Epithelial cell of prostate (primary cell): Measurements from ENCODE around the gene NKAIN2.

Experiments used
- DNase-seq: peaks from one replicate; pipeline ENCODE4 v3.0.0-alpha.2; 2011; ENCODE audit warnings: low read depth, low spot score
- H3K27ac ChIP-seq: fragments of 450-650 bp; 2 replicates; pipeline ENCODE4 v1.5.1; 2017; ENCODE audit warnings: mild to moderate bottlenecking

Gene NKAIN2

DNA sequence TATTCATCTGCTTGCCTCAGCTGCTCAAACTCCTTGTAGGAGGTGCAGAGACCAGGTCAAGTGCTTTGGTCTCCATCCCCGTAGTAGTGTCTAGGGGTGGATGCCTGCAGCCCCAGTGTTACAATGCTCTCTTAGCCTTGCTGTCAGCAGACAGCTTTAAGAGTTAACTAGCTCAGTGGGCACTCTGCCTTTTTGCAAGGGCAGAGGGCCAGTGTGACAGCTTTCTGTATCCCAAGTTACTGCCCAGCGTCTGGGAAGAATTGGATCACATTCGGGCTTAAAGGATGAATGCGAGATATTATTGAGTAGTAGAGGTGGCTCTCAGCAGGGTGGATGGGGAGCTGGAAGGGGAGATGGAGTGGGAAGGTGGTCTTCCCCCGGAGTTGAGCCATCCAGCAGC lies 818.7 kb downstream of the NKAIN2 start:
- DNase-seq: no peak
- H3K27ac ChIP-seq: no peak overlapping the region

DNA sequence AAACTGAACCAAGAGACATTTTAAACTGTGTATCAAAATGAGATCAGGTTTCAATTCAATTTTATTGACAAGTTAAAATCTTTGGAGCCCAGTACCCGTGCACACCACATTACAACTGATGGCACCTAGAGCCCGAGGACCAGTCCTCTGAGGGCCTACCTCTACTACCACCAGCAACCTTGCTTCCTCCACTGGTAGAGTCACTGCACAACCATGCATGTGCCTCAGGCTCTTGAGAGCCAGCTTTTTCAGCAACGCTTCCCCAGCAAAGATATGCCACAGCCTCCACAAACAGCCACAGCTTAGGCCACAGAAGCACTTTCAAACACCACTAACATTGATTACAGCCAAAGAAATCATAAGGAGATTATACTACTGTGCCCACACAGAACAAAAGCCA lies 830.0 kb downstream of the NKAIN2 start:
- DNase-seq: no peak

GRCh38 chr6:124640432-124640831 lies 836.8 kb downstream of the NKAIN2 start:
- no peak for DNase-seq
- no peak overlapping the region for H3K27ac ChIP-seq

More for the DNA sequence above, 830.0 kb downstream of the NKAIN2 start:
- H3K27ac ChIP-seq: no peak overlapping the region

DNA sequence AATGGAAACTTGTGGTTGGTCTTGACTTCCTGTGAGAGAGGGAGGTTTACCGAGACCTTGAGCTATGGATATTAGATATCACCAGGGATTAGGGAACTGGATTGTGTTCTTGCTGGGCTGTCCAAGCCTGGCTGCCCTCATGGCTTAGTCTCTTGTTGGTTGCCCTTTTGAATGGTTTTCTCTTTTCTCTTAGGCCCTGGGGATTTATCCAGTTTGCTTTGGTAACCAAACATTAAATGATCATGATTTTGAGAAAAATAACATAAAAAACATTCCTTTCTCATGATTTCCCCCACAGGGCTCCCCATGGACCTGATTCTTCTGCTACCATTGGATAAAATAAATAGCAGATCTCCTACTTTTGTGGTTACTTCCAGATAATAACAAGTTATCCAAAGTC lies 852.2 kb downstream of the NKAIN2 start:
- DNase-seq: no peak
- no peak overlapping the region for H3K27ac ChIP-seq

GRCh38 chr6:124658053-124658452 lies 854.4 kb downstream of the NKAIN2 start:
- H3K27ac ChIP-seq: no peak overlapping the region
- no peak for DNase-seq

DNA sequence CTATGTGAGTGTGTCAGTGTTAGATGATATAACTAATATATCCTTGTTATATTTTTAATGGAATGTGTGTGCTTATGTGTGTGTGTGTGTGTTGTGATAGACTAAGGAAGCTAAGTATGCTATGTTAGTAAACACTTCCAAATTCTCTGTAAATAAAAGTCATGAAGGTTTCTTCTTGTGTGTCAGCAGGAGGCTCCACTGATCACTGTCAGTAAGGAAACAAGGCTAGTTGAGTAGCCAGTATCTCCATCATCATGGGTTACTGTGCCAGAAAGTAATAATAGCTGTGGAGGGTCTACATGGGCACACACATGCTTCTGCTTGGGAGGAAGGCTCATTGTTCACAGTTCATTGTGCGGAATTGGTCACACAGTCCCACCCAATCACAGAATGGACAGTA lies 855.8 kb downstream of the NKAIN2 start:
- H3K27ac ChIP-seq: no peak overlapping the region
- DNase-seq: no peak

- DNase-seq: no peak
- no peak overlapping the region for H3K27ac ChIP-seq
These were observed 856.5 kb downstream of the NKAIN2 start for GRCh38 chr6:124660185-124660584.

DNA sequence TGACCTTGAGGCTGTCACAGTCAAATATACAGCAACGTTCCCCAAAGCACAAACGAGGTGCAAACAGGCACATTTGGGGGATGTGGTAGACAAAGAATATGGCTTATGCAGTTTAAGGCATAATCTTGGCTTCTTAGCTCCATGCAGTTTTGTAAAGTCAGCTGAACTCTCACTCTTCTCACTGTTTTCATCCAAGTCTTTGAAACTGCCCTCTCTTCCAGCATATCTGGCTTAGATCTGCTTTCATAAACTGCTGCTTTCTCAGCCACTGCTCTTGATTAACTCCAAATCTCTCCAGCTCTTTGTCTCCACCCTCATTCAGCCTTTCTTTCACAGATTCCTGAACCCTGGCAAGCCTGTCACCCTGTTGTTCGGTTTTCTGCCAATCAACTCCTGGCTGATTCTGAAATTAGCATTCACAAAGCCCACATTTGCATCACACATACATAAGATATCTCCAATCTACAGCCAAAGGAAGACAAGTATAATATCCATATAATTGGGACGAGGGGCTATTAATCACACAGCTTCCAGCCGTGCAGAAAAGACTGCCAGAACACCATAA lies 857.5 kb downstream of the NKAIN2 start:
- no peak for DNase-seq
- no peak overlapping the region for H3K27ac ChIP-seq

- DNase-seq: no peak
- no peak overlapping the region for H3K27ac ChIP-seq
These were observed 864.4 kb downstream of the NKAIN2 start for GRCh38 chr6:124668028-124668427.

- no peak for DNase-seq
- H3K27ac ChIP-seq: no peak overlapping the region
These were observed 866.2 kb downstream of the NKAIN2 start for GRCh38 chr6:124669713-124670480.

- no peak overlapping the region for H3K27ac ChIP-seq
- DNase-seq: no peak
These were observed 867.1 kb downstream of the NKAIN2 start for GRCh38 chr6:124670801-124671200.

GRCh38 chr6:124671324-124671723 lies 867.7 kb downstream of the NKAIN2 start:
- no peak for DNase-seq
- no peak overlapping the region for H3K27ac ChIP-seq

- no peak for DNase-seq
- H3K27ac ChIP-seq: no peak overlapping the region
These were observed 870.4 kb downstream of the NKAIN2 start for GRCh38 chr6:124674042-124674441.

DNA sequence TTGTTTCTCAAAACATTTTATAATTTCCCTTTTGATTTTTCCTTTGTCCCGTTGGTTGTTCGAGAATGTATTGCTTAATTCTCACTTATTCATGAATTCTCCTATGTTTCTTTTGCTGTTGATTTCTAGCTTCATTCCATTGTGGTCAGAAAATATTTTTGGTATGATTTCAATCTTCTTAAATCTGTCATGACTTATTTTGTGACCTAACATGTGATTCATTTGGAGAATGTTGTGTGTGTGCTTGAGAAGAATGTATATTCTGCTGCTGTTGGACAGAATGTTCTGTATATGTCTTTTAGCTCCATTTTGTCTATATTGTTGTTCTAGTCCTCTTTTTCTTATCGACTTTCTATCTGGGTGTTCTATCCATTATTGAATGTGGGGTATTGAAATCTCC lies 872.4 kb downstream of the NKAIN2 start:
- peak; percentile 12 for DNase-seq

GRCh38 chr6:124677874-124678273 lies 874.2 kb downstream of the NKAIN2 start:
- no peak for DNase-seq
- no peak overlapping the region for H3K27ac ChIP-seq

More for the DNA sequence above, 872.4 kb downstream of the NKAIN2 start:
- H3K27ac ChIP-seq: no peak overlapping the region

- no peak overlapping the region for H3K27ac ChIP-seq
- DNase-seq: peak; percentile 14
These were observed 875.7 kb downstream of the NKAIN2 start for GRCh38 chr6:124679387-124679786.

DNA sequence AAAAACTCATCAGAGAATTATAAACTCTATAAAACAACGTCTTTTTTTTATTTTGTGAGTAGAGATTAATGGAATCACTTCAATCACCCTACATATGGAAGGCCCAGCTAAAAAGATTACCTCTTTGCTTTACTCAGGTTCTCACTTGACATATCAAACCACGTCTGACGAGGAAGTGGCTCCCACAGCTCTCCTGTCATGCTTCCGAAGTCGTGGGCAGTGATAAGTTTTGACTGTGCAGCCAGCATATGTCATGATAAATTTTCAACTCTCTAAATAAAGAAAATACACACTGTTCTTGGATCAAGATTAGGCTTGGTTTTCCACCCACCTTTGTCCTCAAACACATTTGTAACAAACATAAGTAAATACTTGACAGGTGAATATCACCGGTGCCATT lies 879.1 kb downstream of the NKAIN2 start:
- DNase-seq: no peak
- H3K27ac ChIP-seq: no peak overlapping the region

DNA sequence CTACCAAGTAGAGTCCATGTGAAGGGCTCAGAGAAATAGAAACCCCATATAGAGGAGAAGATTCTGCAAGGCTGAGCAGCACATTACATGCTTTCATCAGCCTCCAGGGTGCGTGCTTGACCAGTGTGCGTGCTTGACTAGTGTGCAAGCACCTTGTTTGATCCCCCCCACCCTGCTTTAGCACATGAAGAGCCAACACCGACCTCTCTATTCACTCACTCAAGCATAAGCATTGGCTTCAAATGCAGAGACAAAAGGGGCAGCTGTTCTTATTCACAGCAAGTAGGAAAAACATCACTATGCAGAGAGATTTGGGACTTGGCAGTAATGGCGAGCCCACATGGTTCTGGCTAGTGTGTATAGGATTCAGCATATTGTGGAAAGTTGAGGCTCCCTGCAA lies 879.8 kb downstream of the NKAIN2 start:
- no peak for DNase-seq
- H3K27ac ChIP-seq: no peak overlapping the region

GRCh38 chr6:124684621-124685020 lies 881.0 kb downstream of the NKAIN2 start:
- H3K27ac ChIP-seq: no peak overlapping the region
- no peak for DNase-seq

GRCh38 chr6:124688369-124688768 lies 884.7 kb downstream of the NKAIN2 start:
- DNase-seq: no peak
- H3K27ac ChIP-seq: no peak overlapping the region

- H3K27ac ChIP-seq: no peak overlapping the region
- DNase-seq: no peak
These were observed 890.6 kb downstream of the NKAIN2 start for GRCh38 chr6:124694139-124694705.

- H3K27ac ChIP-seq: no peak overlapping the region
These were observed 895.4 kb downstream of the NKAIN2 start for GRCh38 chr6:124699038-124699437.

More at GRCh38 chr6:124699038-124699437, 895.4 kb downstream of the NKAIN2 start:
- no peak for DNase-seq
